Lung (tissue), 12 donors: ENCODE data around the gene FKBP8. TPM values are rescaled to one million over a fixed set of nuclear protein-coding genes. Genes with fewer than 3 reads are reported as not detected.

ENCODE experiments used
- ATAC-seq: fragments of 200-7000 bp; cut with Tn5 transposase; one replicate; pipeline ENCODE4 v1.9.1; 2020; ENCODE audit warnings: moderate number of reproducible peaks; ENCODE audit not compliant: insufficient read depth, low FRiP score
- DNase-seq, 3 donors: peaks; one replicate each; pipeline ENCODE4 v3.0.0-alpha.2; 2013 to 2017
- H3K27ac ChIP-seq, 2 donors: one replicate each; pipeline ENCODE4 v1.5.1; 2013; ENCODE audit warnings: mild to moderate bottlenecking in 2 of 2, moderate library complexity in 2 of 2, control low read depth in 1 of 2, inconsistent platforms in 1 of 2, low read depth in 1 of 2, low read length in 1 of 2
- H3K27me3 ChIP-seq, 3 donors: one replicate each; pipeline ENCODE4 v1.5.1; 2013; ENCODE audit warnings: low read length in 2 of 3; ENCODE audit not compliant: control insufficient read depth in 3 of 3, insufficient read depth in 3 of 3
- H3K36me3 ChIP-seq, 4 donors: one replicate each; pipeline ENCODE4 v1.5.1; 2013; ENCODE audit warnings: low read length in 4 of 4, mild to moderate bottlenecking in 1 of 4, moderate library complexity in 1 of 4; ENCODE audit not compliant: control insufficient read depth in 4 of 4, insufficient read depth in 4 of 4
- H3K4me1 ChIP-seq, 5 donors: one replicate each; pipeline ENCODE4 v1.5.1; 2013; ENCODE audit warnings: low read length in 5 of 5, mild to moderate bottlenecking in 2 of 5, moderate library complexity in 1 of 5; ENCODE audit not compliant: control insufficient read depth in 5 of 5, insufficient read depth in 5 of 5
- H3K4me3 ChIP-seq: one replicate; pipeline ENCODE4 v1.5.1; 2013; ENCODE audit warnings: mild to moderate bottlenecking, control low read depth, moderate library complexity
- H3K9ac ChIP-seq, 2 donors: one replicate each; pipeline ENCODE4 v1.5.1; 2013; ENCODE audit warnings: low read length in 2 of 2, control low read depth in 1 of 2; ENCODE audit not compliant: insufficient read depth in 1 of 2
- H3K9me3 ChIP-seq, 4 donors: one replicate each; pipeline ENCODE4 v1.5.1; 2013; ENCODE audit warnings: low read length in 3 of 4, mild to moderate bottlenecking in 1 of 4, moderate library complexity in 1 of 4; ENCODE audit not compliant: control insufficient read depth in 4 of 4, insufficient read depth in 3 of 4
- WGBS, 2 donors: extraction: QIAGEN DNeasy Blood & Tissue Kit; methylation state at CpG; one replicate each; pipeline ENCODE4 v1.1.7; 2013; 5-methylcytosine and 5-hydroxymethylcytosine counted together
- polyA plus RNA-seq, 2 donors: library from polyadenylated mRNA; stranded (reverse); fragments of 200-250 nt; gene quantifications; one replicate each; pipeline ENCODE4 v1.2.1, GENCODE V29; 2013
- total RNA-seq, 2 donors: library from RNA; depleted of rRNA in 1 of 2; stranded (reverse); fragments of >200 nt in 1 of 2; gene quantifications; one replicate each; pipeline ENCODE4 v1.2.1, GENCODE V29; 2014 to 2021
- TF ChIP-seq, protein P1 (sequence below): IDR thresholded peaks from 2 replicates; pipeline ENCODE4 v1.5.1; 2012; ENCODE audit warnings: mild to moderate bottlenecking; ENCODE audit errors: control extremely low read depth, extremely low read depth
- donor health status: control.
- donor health status: control.
- donor health status: Bipolar disorder and iron deficiency.
- donor health status: healthy.
- donor health status: DM: yes; HTN: yes; CAD: no.

Gene FKBP8
- total and polyA plus RNA-seq, 4 donors, result 168 to 357 (median 230) TPM

DNA sequence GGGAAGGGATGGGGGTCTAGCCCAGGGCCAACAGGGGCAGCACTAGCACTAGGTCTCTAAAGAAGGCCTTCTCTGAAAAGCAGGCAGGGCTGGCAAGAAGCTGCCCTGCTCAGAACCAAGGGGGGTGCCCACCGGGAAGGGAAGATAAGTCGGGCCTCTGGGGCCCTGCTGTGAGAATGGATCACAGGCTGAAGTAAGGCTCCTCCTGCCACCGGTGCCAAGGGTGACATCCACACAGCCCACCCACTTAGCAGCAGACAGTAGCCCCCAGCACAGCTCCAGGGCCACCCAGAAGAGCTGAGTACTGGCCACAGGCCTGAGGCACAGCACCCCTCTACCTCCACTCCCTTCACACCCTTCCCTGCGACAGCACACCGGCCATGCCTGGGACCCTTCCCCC lies 27.4 kb downstream of the FKBP8 start:
- peak overlapping the region in 1 of 2 donors; percentile 78 for H3K27ac ChIP-seq
- no peak for ATAC-seq
- WGBS, 2 donors, result 76 to 90% methylated on average over 5 of the region's 5 CpGs

DNA sequence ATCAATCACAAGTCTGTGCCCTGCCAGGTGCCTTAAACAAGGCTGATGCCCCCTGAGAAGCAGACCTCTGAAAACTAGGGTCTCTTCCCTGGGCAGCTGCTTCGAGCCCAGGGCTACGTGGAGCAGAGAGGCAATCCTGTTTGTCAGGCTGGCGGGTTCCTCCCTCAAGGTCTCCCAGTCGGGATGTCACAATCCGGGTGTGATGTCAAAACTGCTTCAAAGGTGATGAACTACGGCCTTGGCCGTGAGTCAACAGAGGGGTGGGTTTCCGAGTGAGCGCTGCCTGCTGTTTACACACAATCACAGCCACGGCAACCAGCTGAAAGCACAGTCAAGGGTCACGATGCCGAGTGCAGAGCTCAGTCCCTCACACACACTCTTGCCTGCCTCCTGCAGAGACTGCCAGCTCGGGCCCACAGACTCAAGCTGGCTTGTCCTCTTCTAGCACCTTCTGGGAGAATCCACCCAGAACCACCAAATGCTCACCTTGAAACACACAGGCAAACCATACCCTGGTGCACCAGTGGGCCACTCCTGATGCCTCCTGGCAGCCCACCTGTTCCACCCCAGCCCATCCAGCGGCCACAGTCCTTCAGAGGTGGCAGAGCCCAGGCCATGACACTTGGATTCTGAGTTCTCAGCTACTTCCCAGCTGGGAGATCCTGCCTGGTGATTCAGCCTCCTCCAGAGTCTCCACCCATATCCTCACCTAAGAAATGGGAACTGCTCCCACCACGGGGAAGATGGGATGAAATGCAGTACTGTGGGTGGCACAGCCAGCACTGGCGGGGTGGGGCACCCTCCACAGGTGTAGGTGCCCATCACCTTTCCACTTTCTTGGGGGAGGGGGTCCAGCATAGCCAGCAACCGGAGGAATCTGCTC lies 28.3 kb downstream of the FKBP8 start:
- Histone ChIP-seq H3K27me3 (no peaks in the 10 kb centered on the region), H3K4me1 (peaks cover 10 to 27% (median 15%) of the 10 kb centered on the region in 5 donors), H3K9ac (peak overlapping the region in 1 of 2 donors; percentile 17), H3K27ac (peak overlapping the region; percentile 42 to 78), H3K9me3 (no peaks in the 10 kb centered on the region), H3K36me3 (no peaks in the 10 kb centered on the region), H3K4me3 (no peak overlapping the region)
- 25 to 29% methylated on average over 17 of the region's 17 CpGs for whole genome bisulfite sequencing, 2 donors
- DNase-seq (peak; percentile 80 to 82 (median 82)), ATAC-seq (no peak)
- TF ChIP-seq, protein P1, sequence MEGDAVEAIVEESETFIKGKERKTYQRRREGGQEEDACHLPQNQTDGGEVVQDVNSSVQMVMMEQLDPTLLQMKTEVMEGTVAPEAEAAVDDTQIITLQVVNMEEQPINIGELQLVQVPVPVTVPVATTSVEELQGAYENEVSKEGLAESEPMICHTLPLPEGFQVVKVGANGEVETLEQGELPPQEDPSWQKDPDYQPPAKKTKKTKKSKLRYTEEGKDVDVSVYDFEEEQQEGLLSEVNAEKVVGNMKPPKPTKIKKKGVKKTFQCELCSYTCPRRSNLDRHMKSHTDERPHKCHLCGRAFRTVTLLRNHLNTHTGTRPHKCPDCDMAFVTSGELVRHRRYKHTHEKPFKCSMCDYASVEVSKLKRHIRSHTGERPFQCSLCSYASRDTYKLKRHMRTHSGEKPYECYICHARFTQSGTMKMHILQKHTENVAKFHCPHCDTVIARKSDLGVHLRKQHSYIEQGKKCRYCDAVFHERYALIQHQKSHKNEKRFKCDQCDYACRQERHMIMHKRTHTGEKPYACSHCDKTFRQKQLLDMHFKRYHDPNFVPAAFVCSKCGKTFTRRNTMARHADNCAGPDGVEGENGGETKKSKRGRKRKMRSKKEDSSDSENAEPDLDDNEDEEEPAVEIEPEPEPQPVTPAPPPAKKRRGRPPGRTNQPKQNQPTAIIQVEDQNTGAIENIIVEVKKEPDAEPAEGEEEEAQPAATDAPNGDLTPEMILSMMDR, result no peak

More for the DNA sequence above, 27.4 kb downstream of the FKBP8 start:
- Histone ChIP-seq H3K36me3 (no peaks in the 10 kb centered on the region), H3K4me3 (no peak overlapping the region), H3K9me3 (no peaks in the 10 kb centered on the region), H3K4me1 (peaks cover 11 to 28% (median 15%) of the 10 kb centered on the region in 5 donors), H3K9ac (no peak overlapping the region), H3K27me3 (no peaks in the 10 kb centered on the region)
- TF ChIP-seq, protein P1, result no peak
- no peak for DNase-seq

DNA sequence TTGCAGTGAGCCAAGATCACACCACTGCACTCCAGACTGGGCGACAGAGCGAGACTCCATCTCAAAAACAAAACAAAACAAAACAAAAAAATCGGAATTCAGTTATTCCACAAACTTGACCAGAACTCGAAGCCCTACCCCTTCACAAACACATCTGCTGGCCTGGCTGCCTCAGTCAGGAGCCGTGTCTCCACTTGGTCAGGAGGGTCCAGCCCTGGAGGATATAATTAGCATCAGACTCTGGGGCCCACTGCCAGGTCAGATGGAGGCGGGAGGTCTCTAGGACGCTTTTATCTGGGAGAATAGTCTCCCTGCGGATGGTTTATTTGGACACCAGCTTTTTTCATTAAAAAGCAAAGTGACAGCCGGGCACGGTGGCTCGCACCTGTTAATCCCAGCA lies 29.5 kb downstream of the FKBP8 start:
- DNase-seq, result no peak
- no peak overlapping the region for H3K4me3 ChIP-seq
- no peaks in the 10 kb centered on the region for H3K36me3 ChIP-seq
- peaks cover 3 to 30% (median 15%) of the 10 kb centered on the region in 5 donors for H3K4me1 ChIP-seq
- WGBS, 2 donors, result 79 to 82% methylated on average over 11 of the region's 11 CpGs
- TF ChIP-seq, protein P1, result no peak
- no peak overlapping the region for H3K27ac ChIP-seq
- no peaks in the 10 kb centered on the region for H3K9me3 ChIP-seq
- no peak overlapping the region for H3K9ac ChIP-seq
- H3K27me3 ChIP-seq, result no peaks in the 10 kb centered on the region
- no peak for ATAC-seq
